ENCODE results near the gene DOK6.

DOK6 gene

DNA sequence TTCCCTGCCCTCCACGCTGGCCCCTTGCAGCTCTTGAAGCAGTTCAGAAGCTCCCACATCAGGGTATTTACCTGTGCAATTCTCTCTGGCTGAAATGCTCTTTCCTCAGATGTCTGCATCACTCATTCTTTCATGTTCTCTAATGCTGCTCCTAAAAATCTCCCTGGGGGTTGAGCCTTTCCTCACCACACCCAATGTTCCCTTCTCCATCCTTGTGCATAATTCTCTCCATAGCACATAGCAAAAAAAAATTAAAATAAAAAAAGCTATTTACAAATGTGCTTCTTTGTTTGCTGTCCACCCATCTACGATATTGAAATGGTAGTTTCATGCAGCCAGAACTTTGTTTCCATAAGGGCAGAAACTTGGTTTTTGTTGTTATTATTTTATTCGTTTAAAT lies 155.5 kb downstream of the DOK6 start:
- DNase-seq: no peak

DNA sequence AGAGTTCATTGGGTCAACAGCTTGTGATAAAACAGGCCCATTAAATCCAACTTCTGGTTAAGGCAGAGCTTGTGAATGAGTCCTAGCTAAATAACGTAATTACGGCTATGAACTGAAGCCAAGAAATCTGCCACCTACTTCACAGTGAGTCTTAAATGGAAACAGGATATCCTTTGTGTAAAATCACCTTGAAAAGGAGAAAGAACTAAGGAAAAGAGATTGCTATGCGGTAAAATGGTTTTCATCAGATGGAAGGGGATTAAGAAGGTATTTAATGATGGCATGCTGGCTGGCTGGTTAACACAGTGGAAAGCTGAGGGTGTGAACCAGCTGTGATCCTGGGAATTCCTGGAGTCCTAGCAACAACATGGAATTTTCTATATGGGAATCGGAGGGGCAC lies 156.6 kb downstream of the DOK6 start:
- DNase-seq: no peak

DNA sequence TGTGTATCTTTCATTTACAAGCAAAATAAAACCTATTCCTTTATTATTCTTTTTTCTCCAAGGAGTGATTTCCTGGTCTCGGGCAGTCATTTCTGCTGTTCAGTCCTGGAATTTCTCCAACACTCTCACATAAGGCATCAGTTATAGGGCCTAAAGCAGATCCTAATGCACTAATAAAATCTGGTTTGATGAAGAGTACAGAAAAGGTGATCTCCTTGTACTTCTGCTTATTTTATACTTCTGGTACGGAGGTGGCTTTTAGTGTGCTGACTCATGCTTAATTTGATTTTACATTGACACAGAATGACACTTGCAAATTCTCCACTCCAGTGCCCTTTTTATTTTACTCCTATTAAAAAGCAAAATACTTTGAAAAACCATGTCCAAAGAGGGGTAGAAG lies 157.4 kb downstream of the DOK6 start:
- DNase-seq: no peak

DNA sequence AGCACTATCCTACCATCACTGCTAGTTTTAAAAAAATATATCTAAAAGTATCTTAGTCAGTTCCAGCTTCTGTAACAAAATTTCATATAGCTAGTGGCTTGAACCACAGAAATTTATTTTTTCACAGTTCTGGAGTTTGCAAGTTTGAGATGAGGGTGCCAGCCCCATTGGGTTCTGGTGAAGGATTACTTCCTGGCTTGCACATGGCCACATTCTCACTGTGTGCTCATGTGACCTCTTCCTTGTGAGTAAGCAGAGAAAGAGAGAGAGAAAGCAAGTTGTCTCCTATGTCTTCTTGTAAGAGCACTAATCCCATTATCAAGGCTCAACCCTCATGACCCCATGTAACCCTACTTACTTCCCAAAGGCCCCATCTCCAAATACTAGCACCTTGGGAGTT lies 158.9 kb downstream of the DOK6 start:
- no peak for DNase-seq

DNA sequence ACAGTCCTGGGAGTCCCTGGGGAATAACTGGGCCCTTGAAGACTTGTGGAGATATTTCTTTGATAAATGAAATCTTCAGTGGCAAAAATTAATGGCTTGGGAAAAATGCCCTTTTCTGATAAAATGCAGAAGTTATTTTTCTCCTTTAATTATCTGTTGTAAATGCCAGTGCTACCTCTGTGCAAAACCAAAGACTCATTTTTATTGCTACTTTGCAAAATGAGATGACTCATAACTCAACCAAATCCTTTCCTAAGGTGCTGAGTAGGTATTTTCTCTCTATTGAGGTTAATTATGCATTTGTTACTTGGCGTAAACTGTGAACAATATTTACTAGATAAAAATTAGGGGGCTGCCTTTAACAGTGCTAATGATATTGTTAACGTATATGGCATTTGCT lies 163.9 kb downstream of the DOK6 start:
- no peak for DNase-seq

DNA sequence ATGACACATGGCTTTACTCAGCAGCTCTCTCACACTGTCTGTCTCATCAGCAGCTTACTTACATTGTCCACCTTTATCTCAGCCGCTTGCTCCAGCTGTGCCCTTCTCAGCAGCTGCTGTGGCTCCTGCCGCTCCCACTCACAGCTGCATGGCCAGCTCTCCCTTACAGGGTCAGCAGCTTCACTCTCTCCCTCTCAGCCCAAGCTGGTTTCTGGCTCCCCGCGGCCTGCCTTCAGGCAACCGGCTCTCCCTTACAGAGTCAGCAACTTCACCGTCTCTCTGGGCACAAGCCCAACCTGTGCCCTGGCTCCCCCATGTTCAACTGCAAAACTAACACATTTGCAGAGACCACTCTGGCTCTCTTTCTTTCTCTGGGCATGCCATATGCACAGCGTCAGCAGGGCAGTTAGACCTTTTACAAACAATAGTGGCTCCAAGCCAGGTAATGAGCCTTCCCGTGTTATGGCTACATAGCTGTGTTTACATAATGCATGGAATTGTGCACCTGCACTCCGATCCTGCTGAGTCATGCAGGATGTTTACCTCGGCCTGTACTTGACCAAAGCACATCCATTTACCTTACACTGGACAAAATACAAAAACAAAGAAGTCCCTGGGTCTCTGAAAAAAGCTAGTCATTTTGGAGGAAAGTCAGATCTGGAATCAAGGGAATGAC lies 167.3 kb downstream of the DOK6 start:
- no peak for DNase-seq

DNA sequence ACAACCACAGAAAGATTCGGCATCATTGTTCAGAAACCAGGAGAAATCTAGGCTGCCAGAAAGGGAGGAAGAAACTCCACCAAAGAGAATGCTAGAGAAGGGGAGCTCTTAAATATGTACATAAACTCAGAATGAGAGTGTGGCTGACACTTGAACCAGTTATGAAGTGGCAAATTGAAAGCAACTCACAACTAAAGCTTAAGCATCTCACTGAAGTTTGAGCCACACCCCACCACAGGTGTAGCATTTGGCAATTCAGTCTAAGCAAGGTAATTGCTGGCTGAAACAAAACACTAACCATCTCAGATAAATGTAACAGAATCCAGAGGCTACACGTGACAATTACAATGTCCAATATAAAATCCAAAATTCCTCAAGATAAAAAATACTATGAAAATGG lies 168.4 kb downstream of the DOK6 start:
- no peak for DNase-seq

DNA sequence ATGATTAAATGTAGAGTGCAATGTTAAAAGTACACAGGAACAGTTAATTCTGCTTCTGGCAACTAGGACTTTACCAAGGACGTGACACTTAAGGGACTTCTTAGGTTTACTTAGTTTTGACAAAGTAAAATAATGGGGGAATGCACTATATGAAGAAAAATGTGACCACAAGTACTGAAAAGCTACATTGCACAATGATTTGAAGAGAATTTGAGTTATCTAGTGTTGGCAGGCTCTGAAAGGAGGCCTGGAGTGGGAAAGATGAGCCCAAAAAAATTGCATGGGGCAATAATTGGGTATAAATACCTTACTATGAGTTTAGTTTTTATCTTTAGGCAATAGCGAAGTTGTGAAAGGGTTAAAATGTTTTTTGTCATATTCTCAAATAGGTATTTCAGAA lies 173.7 kb downstream of the DOK6 start:
- no peak for DNase-seq

DNA sequence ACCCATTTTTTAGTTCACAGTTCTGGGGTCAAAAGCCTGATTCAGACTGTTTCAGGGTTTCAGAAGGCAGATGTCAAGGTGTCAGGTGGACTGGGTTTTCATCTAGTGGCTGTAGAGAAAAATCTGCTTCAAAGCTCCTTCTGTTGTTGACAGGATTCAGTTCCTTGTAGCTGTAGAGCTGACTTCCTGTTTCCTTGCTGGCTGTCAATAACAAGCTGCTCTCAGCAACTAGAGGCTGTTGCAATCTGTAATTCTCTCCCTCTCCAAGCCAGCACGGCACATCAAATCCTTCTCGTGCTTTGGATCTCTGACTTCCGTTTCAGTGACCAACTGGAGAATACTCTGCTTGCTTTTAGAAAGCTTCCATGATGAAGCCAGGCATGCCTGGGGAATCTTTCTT lies 179.4 kb downstream of the DOK6 start:
- no peak for DNase-seq

DNA sequence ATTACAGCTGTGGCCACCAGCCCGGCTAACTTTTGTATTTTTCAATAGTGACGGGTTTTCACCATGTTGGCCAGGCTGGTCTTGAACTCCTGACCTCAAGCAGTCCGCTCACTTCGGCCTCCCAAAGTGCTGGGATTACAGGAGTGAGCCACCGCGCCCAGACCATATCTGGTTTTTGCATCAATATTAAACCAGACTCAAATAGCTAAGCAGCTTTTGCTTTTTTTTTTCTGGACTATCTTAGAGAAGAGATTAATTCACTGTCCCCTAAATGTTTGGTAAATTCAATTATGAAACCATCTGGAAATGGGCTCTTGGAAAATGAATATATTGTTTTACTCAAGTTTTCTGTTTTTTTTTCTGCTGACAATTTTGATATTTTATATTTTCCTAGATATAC lies 183.7 kb downstream of the DOK6 start:
- no peak for DNase-seq

DNA sequence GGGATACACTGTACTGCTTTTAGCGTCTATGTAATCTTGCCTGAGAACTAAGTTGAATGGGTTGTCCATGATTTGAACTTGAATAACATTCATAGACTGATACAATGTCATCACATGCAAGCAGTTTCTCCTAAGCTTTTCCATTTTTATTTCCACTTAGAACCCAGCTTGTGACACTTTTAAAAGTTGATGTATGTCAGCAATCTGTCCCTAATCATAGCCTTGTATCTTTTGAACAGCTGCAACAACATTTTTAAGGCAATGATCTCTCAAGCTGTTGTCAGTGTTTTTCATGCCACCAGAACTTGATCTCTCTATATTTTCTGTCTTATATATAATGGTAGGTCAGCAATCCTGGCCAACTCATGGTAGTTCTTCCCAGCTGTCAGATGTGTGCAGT lies 185.0 kb downstream of the DOK6 start:
- no peak for DNase-seq

DNA sequence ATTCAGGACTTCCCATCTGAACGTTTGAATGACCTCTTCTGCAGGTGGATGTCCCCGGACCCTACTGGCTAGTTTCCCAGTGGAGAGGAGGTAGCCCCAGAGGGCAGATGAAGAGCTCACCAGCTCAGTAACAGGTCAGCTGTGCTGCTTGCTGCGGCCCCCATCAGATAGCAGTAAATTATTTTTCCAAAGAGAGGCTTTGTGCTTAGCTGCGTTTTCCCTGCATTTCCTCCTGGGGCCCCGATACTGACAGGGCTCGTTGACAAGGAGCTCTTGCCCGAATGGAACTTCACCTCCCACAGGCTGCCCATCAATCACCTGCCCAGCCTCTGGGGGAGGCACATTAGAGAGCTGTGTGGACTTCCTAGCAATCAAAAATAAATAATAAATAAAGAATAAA lies 185.8 kb downstream of the DOK6 start:
- DNase-seq: no peak

DNA sequence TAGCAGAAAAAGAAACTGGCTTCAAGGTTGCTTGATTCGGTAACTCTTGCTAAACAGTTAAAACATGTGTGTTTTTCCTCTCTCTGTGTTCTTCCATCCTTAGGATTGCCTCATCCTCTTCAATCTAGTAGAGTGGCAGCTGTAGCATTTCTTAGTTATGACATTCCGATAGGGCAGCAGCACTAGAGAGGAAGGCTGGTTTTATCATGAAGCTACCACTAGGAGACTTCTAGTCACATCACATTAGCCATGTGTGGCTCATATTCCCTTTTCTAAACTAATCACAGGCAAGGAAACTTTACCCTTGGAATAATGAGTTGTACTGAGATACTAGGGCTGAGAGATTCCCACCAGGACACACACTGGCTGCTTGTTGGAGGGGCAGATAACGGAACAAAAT lies 187.6 kb downstream of the DOK6 start:
- DNase-seq: no peak

DNA sequence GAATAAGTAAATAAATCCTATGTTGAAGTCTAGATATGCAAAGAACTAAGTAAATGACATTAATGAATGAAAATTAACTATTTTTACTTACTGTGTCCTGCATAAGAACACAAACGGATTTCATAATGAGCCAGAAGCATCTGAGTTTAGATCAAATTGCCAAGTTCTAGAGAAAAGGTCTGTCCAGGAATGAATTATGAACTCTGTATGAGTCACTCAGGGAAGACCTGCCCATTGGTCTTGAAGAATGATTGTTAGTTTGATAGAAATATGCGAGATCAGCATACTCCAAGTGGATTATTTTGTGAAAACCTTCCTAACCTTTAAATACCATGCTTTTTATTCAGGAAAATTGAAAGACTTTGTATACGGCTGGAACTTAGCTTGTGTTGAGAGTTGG lies 189.5 kb downstream of the DOK6 start:
- DNase-seq: no peak

DNA sequence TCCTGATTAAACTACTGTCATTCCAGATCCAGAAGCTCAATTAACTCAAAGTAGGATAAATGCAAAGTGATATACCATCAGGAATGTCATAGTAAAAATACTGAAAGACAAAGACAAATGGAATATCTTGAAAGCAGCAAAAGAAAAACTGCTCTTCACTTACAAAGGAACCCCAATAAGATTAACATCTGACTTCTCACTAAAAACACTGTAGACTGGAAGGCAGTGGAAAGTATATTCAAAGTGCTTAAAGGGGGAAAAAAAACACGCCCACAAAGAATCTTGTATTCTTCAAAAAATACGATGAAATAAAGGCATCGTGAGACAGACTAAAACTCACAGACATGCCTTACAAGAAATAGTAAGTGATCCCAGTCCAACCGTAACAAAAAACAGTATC lies 195.7 kb downstream of the DOK6 start:
- DNase-seq: no peak

DNA sequence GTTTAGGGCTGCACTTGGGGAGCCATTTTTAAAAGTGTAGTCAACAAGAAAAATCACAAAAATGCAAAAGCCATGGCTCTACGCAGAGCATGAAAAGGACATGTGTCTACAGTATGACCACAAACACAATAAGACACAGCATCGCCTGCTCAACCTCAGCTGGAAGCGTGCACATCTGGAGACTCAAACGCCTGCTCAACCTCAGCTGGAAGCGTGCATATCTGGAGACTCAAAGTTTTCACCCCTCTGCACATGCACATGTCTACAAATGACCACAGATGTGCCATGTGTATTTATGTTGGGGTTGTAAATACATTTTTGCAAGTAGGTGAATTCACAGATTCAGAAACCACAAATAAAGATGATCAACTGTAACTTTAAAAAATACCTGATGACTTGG lies 196.9 kb downstream of the DOK6 start:
- DNase-seq: no peak

DNA sequence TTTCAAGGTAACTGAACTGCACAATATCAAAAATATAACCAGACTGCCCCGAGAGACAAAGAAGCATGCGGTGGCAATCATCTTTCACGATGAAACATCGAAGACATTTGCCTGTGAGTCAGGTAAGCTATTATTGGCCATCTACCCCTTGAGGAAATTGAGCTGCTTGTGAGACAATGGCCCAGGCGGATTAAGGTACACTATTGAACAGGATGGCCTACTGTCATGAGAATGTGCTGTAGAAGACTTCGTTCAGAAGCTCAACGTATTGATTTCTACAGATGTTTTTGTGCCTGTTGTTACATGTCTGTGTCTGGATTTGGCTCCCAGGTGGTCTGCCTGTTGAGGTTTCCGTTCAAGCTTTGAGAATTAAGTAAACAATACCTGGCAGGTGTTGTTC lies 198.7 kb downstream of the DOK6 start:
- DNase-seq: no peak

DNA sequence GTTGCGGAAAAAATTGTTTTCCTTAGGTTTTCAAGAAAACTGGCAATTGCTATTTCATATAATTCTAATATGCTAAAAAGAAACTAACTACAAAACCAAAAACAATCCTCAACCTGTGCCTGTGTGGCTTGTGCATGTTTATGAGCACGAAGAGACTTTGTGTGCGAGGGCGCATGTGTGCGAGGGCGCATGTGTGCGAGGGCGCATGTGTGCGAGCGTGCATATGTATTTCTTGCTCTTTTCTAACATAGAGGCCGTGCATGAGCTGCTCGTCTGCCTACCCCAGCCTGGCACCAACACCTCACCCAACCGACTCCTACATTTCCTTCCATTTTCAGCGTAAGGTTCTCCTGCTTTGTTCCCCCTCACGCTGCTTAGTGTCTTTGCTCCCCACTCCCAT lies 211.6 kb downstream of the DOK6 start:
- DNase-seq: no peak

DNA sequence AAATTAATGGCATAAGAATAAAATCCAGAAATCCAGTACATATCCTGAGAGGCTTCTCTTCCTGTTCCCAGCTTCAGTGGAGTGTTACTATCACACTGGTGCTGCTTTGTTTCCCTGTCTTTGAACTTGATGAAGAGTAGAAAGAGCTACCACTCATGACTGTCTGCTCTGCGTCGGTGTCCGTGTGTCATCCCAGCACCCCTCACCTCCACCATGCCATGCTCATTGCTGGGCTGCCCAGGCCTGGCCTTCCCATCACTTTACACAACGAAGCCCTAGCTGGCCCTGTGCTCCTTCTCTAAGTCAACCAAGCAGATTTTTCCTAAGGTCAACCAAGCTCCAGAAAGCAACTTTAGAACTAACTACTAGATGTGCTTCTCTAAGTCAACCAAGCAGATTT lies 215.4 kb downstream of the DOK6 start:
- no peak for DNase-seq

DNA sequence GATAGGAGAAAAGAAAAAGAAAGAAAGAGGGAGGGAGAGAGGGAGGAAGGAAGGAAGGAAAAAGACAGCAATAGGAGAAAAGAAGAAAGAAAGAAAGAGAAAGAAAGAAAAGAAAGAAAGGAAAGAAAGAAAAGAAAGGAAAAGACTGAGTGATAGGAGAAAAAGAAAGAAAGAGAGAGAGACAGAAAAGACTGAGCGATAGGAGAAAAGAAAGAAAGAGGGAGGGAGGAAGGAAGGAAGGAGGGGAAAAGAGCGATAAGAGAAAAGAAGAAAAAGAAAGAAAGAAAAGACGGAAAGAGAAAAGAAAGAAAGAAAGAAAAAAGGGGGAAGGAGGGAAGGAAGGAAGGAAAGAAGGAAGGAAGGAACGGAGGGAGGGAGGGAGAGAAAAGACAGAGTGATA lies 216.7 kb downstream of the DOK6 start:
- no peak for DNase-seq

DNA sequence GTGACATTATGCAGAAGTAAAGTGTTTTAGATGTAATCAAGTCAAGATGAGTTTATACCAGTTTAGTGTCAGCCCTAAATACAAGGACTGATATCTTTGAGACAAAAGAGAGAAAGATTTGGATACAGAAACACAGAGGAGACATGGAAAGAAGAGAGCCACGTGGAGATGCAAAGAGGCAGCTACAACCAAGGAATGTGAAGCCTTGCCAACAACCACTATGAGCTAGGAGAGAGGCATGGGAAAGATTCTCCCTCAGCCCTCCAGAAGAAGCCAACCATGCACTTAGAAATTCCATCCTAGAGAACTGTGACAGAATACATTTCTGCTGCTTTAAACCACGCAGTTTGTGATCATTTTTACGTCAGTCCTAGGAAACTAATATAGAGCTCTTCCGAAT lies 217.2 kb downstream of the DOK6 start:
- peak; percentile 1 for DNase-seq

DNA sequence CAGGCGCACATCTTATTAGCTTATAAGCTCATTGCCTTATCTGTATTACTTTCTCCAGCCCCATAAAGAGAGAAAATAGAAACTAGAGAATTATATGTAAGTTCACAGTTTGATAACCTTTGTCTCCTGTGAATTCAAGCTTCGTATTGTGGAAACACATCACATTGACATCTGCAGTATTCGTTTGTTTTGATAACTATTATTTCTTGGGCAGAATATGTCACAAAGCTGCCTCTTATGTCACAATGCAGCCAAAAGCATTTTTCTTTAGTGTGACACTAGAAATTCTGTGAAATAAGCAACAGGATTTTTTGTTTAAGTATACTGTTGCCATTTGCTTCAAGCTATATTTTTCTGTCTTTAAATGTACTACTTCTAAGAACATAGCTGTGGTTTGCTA lies 221.5 kb downstream of the DOK6 start:
- DNase-seq: no peak

DNA sequence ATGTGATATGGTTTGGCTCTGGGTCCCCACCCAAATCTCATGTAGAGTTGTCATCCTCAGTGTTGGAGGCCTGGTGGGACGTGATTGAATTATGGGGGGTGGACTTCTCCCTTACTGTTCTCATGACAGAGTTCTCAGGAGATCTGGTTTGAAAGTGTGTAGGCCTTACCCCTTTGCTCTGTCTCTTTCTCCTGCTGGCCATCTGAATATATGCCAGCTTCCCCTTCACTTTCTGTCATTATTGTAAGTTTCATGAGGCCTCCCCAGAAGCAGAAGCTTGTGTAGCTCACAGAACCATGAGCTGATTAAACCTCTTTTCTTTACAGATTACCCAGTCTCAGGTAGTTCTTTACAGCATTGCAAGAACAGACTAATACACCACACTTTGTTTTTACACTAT lies 222.3 kb downstream of the DOK6 start:
- no peak for DNase-seq

DNA sequence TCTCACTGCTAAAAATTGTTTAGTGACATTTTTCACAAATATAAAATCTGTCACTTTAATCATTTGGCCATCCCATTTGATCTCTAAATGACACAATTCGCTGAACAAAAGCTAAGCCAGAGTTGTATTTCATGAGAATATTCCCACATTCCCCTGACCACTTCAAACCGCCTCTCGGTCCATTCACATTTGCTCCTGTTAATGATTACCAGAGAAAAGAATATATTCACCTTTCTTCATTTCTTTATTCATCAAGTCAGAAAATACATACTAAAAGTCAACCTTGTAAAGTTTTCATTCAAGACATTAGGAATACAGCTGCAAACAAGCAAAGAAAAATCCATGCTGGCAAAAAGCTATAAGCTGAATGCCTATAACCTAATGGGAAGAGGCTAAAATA lies 225.5 kb downstream of the DOK6 start:
- DNase-seq: no peak

DNA sequence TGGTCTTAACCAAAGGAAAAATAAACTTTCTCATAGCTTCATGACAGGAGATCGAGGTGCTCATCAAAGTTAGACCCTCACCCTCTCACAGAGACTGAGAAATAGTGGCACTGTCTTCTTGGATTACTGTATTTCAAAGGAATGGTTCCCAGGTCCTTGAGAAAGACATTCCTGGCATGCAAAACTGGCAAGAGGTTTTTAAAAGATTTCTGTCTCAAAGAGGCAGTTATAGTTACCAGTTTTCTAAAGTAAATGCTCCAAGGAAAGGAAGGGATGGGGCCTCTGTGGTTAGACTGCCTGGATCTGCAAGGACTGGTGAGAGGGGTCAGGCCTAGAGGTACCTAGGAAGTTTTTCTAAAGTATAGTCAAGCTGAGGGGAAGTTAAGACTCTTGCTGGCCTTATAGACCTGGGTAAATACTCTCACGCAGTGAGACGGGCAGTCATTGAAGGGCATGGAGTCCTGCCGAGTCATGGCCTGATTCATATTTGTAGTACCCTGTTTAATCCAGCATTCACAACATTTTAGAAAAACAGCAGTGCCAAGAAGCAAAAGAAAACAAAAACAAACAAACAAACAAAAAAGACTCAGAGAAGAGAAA lies 226.1 kb downstream of the DOK6 start:
- no peak for DNase-seq

All from EL (cell line).